ENCODE results near the gene LRP6.
"Not testable (repeated sequence)": the region's sequence is repeated elsewhere in the genome, so short reads cannot be mapped to it uniquely, and the experiment has no call there.

LRP6 gene

GRCh38 chr12:12265571-12266388 is 1.1 kb downstream of the LRP6 start:
- no peak for FAIRE-seq

GRCh38 chr12:12265035-12265434 is 1.8 kb downstream of the LRP6 start:
- FAIRE-seq = no peak

DNA sequence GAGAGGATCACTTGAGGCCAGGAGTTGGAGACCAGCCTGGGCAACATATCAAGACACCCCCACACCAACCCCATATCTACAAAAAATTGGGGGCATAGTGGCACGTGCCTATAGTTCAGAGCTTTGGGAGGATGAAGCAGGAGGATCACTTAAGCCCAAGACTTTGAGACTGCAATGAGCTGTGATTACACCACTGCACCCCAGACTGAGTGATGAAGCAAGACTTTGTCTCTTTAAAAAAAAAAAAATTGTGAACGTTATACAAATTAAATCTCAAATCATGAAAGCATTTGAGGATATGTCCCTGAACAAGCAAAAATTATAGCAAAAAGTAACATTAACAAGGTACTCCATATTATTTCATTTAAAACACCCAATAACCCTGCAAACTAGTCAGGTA is 2.9 kb downstream of the LRP6 start:
- no peak for FAIRE-seq

DNA sequence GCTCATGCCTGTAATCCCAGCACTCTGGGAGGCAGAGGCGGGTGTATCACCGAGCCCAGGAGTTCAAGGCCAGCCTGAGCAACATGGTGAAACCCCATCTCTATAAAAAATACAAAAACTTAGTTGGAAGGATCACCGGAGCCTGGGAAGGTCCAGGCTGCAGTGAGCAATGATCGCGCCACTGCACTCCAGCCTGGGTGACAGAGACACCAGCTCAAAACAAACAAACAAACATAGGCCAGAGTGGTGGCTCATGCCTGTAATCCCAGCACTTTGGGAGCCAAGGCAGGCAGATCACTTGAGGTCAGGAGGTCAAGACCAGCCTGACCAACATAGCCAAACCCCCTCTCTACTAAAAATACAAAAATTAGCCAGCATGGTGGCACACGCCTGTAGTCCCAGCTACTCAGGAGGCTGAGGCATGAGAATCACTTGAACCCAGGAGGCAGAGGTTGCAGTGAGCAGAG is 10.5 kb downstream of the LRP6 start:
- FAIRE-seq = not testable (repeated sequence)

DNA sequence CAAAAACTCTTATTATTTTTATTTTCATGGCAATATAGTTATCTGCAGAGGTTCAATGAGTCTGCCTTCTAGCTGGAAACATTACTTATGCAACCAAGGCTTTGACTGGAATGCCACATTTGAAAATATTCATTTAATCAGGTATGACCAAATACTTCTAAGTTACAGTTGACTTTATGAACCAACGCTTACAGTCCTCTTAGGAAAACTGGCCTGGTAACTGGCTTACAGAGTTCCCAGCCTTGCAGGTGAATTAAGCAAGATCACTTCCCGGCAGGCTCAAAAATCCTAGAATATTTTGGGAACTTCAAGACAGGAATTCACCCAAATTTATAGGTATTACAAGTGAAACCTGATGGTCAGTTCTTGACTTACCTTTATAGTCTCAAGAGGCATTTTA is 12.3 kb downstream of the LRP6 start:
- FAIRE-seq = no peak

GRCh38 chr12:12249216-12250050 is 17.4 kb downstream of the LRP6 start:
- no peak for FAIRE-seq

GRCh38 chr12:12247584-12247983 is 19.3 kb downstream of the LRP6 start:
- FAIRE-seq = no peak

DNA sequence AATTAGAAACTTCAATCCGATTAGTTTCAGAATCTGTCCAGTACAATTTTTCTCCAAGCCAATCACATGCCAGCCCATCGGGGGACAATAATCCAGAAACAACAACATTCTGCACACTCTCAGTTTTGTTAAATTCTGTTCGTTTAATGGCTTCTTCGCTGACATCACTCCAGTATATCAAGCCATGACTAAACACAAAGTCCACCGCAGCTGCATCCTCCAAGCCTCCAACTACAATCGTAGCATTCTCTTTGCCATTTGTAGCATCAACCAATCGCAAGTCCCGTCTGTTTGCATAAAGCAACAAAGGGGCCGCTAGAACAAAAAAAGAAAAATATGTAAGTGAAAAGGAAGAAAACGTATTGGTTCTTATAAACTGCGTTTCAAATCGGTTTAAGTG is 22.5 kb downstream of the LRP6 start:
- FAIRE-seq = no peak

GRCh38 chr12:12240662-12241340 is 26.0 kb downstream of the LRP6 start:
- FAIRE-seq = no peak

DNA sequence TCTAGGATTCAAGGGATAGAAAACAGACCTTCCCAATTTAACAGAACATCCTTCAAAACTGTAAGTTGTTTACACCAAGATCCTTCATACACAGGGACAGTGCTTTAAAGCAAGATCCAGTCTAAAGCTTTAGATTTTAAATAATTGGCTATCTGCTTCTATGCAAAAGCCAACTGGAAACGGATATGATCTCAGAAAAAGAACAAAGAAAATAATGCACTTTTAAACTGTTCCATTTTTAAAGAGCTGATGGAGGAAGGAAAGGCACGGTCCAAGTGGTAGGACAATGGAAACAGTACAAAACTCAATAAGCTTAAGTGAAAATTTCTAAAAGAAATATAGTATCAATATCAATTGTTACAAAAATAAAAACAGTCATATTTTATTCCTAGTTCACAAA is 27.7 kb downstream of the LRP6 start:
- FAIRE-seq = no peak

- no peak for FAIRE-seq
These were observed 28.2 kb downstream of the LRP6 start for GRCh38 chr12:12238605-12239004.

- no peak for FAIRE-seq
These were observed 29.9 kb downstream of the LRP6 start for GRCh38 chr12:12236896-12237295.

DNA sequence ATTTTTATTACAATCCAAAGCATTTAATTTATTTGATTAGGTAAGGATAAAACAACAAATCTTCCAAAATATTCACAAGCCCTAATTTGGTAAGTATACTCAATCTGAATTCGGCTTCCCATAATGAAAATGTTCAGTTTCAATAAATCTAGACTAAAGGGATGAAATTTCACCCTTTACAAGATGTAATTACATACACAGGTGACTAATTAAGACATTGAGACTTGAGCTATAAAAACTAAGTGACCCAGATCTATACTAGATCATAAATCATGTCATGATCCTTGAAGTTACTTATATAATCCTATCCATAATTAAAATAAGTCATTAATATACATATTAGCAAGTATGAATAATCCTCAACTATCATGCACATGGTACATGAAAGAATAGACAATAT is 36.6 kb downstream of the LRP6 start:
- FAIRE-seq = no peak

DNA sequence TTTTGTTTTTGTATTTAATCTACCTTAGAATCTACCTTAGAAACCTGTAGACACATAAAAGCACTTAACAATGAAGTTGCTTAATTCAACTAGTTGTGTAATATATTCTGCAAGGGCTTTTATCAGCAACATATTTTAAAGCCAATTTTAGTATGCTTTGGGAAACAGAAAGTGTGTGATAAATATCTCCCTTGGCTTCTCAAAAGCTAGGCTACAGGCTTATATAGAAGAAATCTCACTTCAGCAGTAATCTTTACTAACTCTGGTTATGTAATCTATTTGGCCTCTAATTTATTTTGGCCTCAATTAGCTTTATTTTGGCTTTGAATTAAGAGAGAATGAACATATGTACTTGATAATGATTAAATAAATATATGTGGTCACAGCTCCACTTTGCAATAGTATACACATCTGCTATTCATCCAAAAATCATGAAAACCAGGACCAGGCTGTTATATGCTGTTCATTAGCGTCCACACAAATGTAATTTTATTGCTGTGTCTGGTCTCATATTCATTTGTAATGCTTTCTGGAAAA is 37.2 kb downstream of the LRP6 start:
- FAIRE-seq = no peak

DNA sequence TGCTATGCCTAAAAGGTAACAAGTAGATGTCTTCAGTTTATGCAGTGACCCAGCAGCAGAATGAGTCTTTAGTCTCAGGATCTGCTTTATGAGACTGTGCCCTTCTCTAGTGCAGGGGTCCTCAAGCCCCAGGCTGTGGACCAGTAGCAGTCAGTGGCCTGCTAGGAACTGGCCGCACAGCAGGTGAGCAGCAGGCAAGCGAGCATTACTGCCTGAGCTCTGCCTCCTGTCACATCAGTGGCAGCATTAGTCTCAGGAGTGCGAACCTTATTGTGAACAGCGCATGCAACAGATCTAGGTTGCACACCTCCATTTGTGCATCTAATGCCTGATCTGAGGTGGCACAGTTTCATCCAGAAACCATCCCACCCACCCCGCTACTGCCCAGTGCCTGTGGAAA is 38.4 kb downstream of the LRP6 start:
- FAIRE-seq = no peak

DNA sequence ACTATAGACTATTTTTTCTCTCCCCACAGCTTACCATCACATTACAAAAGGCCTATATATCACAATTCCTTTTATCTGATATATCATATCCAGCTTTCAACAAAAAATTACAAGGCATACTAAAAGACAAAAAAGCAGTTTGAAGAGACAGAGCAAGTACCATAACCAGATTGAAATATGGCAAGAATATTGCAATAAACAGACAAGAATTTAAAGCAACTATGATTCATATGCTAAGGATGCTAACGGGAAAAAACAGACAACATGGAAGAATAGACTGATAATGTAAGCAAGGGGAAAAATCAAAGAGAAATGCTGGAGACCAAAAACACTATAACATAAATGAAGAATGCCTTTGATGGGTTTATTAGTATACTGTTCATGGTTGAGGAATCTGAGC is 40.7 kb downstream of the LRP6 start:
- no peak for FAIRE-seq

- FAIRE-seq = no peak
These were observed 42.5 kb downstream of the LRP6 start for GRCh38 chr12:12224240-12224940.

DNA sequence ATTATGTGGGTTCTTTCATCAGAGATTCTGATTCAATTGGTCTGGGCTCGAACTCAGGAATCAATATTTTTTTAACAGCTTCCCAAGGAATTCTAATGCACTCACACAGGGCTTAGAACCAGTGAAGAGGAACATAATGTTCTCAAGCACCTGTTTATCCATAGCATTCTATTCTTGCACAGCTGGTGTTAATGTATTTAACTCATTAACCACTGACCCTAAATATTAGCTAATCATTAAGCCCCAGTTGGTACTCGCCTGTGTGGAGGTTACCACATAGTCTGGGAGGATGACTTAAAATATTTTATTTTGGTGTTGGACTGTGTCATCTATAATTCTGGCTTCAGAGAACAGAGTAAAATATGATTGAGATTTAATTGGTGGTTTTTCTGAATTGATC is 45.3 kb downstream of the LRP6 start:
- no peak for FAIRE-seq

DNA sequence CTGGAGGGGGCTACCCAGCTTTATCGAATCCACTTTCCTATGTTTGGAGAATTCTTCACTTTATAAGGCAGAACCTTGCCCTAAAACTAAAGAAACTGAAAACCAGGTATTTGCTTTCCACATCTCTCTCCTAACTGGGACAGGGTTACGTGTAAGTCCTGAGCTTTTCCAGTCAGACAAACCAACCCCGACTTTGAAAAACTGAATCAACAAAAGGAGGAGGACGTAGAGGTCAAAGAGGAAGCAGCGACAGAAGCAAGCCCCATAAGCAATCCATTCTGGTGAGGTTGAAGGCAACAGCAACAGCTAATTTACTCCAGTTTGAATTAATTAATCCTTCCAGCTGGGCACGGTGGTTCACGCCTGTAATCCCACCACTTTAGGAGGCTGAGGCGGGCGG is 47.2 kb downstream of the LRP6 start:
- no peak for FAIRE-seq

GRCh38 chr12:12217018-12217359 is 49.9 kb downstream of the LRP6 start:
- no peak for FAIRE-seq

GRCh38 chr12:12216349-12217017 is 50.4 kb downstream of the LRP6 start:
- FAIRE-seq = no peak

DNA sequence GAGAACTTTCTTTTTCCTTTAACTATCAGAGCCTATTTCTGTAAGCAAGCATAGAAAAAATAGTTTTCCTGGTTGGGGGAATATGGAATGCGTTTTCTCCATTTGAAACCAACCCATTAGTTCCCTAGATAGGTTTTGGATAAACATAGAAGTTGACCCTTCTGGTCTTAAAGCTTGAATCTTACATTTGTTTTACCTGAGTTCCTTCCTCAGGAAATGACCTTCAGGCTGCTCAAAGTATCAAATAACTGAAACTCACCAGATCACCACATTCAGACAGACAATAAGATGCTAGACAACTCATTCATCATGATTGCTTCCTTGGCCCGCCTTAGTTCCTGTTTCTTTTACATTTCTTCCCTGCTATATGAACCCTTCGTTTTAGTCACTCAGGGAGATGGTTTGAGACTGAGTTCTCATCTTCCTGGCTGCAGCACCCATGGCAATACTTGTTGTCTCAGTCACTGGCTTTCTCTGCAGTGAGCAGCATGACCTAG is 52.2 kb downstream of the LRP6 start:
- no peak for FAIRE-seq
